Ascending aorta (tissue), 2 donors: Measurements from ENCODE around the gene ITM2C. TPM values are rescaled to one million over a fixed set of nuclear protein-coding genes. Genes with fewer than 3 reads are reported as not detected.

Experiments used
- DNase-seq, 2 donors: peaks; one replicate each; pipeline ENCODE4 v3.0.0-alpha.2; 2019; ENCODE audit warnings: low spot score in 2 of 2
- H3K27ac ChIP-seq, 2 donors: fragments of 200-600 bp; sonication (generic); one replicate each; pipeline ENCODE4 v1.5.1; 2016 to 2017; ENCODE audit warnings: mild to moderate bottlenecking in 1 of 2
- H3K27me3 ChIP-seq: fragments of 200-600 bp; sonication (generic); one replicate; pipeline ENCODE4 v1.5.1; 2017
- H3K36me3 ChIP-seq, 2 donors: fragments of 200-600 bp; sonication (generic); one replicate each; pipeline ENCODE4 v1.5.1; 2016
- H3K4me1 ChIP-seq, 2 donors: fragments of 200-600 bp; sonication (generic); one replicate each; pipeline ENCODE4 v1.5.1; 2016 to 2017; ENCODE audit warnings: mild to moderate bottlenecking in 1 of 2
- H3K4me3 ChIP-seq, 2 donors: fragments of 200-600 bp; sonication (generic); one replicate each; pipeline ENCODE4 v1.5.1; 2016 to 2017; ENCODE audit warnings: mild to moderate bottlenecking in 1 of 2
- H3K9me3 ChIP-seq, 2 donors: fragments of 200-600 bp; sonication (generic); one replicate each; pipeline ENCODE4 v1.5.1; 2016
- intact Hi-C: fragments of 100-400 bp; cut with DNase I; formaldehyde crosslinking; loops from one replicate; pipeline ENCODE4 v1.15.1; 2023
- total RNA-seq: library from RNA; depleted of rRNA; stranded (reverse); fragments of >200 nt; gene quantifications from one replicate; pipeline ENCODE4 v1.1.0, GENCODE V29; 2016
- TF ChIP-seq, protein P1 (sequence below), 3 experiments: fragments of 200-600 bp in 2 of 3; fragments of 450-650 bp in 1 of 3; sonication (generic) in 2 of 3; IDR thresholded peaks; one replicate each; pipeline ENCODE4 v1.5.1; 2016 to 2019; ENCODE audit warnings: antibody characterized with exemption in 3 of 3, mild to moderate bottlenecking in 1 of 3, moderate library complexity in 1 of 3

ITM2C gene
- total RNA-seq, 1 donor from 2014 or later, result 84.9 TPM

GRCh38 chr2:230828272-230828961, 36.3 kb upstream of the ITM2C start:
- H3K27me3 ChIP-seq, result no peaks in the 10 kb centered on the region
- H3K4me3 ChIP-seq, result peak overlapping the region; percentile 44 to 60
- no peaks in the 10 kb centered on the region for H3K9me3 ChIP-seq

GRCh38 chr2:230829293-230829692, 35.4 kb upstream of the ITM2C start:
- peaks cover 4 to 12% of the 10 kb centered on the region in 2 donors for H3K4me1 ChIP-seq
- H3K27ac ChIP-seq, result no peak overlapping the region
- H3K9me3 ChIP-seq, result no peaks in the 10 kb centered on the region
- no peaks in the 10 kb centered on the region for H3K27me3 ChIP-seq
- TF ChIP-seq, protein P1, sequence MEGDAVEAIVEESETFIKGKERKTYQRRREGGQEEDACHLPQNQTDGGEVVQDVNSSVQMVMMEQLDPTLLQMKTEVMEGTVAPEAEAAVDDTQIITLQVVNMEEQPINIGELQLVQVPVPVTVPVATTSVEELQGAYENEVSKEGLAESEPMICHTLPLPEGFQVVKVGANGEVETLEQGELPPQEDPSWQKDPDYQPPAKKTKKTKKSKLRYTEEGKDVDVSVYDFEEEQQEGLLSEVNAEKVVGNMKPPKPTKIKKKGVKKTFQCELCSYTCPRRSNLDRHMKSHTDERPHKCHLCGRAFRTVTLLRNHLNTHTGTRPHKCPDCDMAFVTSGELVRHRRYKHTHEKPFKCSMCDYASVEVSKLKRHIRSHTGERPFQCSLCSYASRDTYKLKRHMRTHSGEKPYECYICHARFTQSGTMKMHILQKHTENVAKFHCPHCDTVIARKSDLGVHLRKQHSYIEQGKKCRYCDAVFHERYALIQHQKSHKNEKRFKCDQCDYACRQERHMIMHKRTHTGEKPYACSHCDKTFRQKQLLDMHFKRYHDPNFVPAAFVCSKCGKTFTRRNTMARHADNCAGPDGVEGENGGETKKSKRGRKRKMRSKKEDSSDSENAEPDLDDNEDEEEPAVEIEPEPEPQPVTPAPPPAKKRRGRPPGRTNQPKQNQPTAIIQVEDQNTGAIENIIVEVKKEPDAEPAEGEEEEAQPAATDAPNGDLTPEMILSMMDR (IDR thresholded peaks at IDR 0.05), result no peak
- intact Hi-C loops, result no loop called here
- no peaks in the 10 kb centered on the region for H3K36me3 ChIP-seq
- H3K4me3 ChIP-seq, result no peak overlapping the region
- no peak for DNase-seq

More at GRCh38 chr2:230828272-230828961, 36.3 kb upstream of the ITM2C start:
- Histone ChIP-seq H3K4me1 (peaks cover 4 to 12% of the 10 kb centered on the region in 2 donors), H3K36me3 (no peaks in the 10 kb centered on the region), H3K27ac (no peak overlapping the region)
- intact Hi-C loops, result no loop called here
- TF ChIP-seq, protein P1 (IDR thresholded peaks at IDR 0.05), result no peak
- no peak for DNase-seq

DNA sequence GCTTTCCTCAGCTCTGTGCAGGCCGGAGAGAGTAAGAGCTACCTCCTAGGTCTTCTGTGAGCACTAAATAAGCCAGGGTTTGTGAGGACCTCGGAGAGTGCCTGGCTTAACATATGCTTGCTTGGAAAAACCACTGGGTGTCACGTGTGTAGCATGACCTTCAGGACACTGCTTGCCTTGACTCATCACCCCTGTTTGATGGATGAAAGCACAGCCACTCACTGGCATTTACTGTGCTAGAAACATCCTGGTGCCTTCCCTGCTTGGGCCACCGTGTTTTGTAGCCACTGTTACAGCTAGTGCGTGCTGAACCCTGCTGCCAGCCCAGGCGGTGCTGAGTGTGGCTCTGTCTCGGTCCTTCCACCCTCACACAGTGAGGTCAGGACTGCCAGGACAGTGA, 34.8 kb upstream of the ITM2C start:
- no peak overlapping the region for H3K4me3 ChIP-seq
- no peak for DNase-seq
- no peaks in the 10 kb centered on the region for H3K36me3 ChIP-seq
- TF ChIP-seq, protein P1 (IDR thresholded peaks at IDR 0.05), result no peak
- no peaks in the 10 kb centered on the region for H3K27me3 ChIP-seq
- intact Hi-C loops, result no loop called here
- H3K4me1 ChIP-seq, result peaks cover 4 to 7% of the 10 kb centered on the region in 2 donors
- H3K27ac ChIP-seq, result no peak overlapping the region
- H3K9me3 ChIP-seq, result no peaks in the 10 kb centered on the region

GRCh38 chr2:230830428-230830827, 34.3 kb upstream of the ITM2C start:
- Histone ChIP-seq H3K9me3 (no peaks in the 10 kb centered on the region), H3K27ac (no peak overlapping the region), H3K36me3 (no peaks in the 10 kb centered on the region), H3K4me3 (no peak overlapping the region), H3K27me3 (no peaks in the 10 kb centered on the region), H3K4me1 (peaks cover 4 to 7% of the 10 kb centered on the region in 2 donors)
- no peak for DNase-seq
- TF ChIP-seq, protein P1 (IDR thresholded peaks at IDR 0.05), result no peak
- intact Hi-C loops, result no loop called here

DNA sequence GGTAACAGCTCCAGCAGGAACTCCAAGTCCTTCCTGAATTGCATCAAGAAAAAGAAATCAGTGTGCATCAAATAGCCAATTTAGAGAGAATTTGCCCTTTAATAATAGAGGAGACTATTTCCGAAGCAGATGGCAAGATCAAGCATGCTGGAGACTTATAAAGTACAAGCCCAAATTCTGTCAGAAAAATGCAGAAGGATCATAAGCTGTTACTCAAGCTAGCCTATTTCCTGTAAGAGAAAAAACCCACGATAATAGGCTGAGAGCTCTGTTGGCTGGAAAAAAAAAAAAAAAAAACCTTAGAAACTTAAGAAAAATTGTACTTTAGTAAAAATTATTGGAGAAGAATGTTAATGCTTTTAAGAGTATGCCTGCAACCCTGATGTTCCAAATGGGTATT, 24.4 kb upstream of the ITM2C start:
- Histone ChIP-seq H3K27ac (no peak overlapping the region), H3K4me1 (no peaks in the 10 kb centered on the region), H3K27me3 (no peaks in the 10 kb centered on the region), H3K9me3 (peaks cover 0 to 4% of the 10 kb centered on the region in 2 donors), H3K4me3 (no peak overlapping the region), H3K36me3 (no peaks in the 10 kb centered on the region)
- TF ChIP-seq, protein P1 (IDR thresholded peaks at IDR 0.05), result no peak
- DNase-seq, result no peak
- intact Hi-C loops, result no loop called here
